Posterior cingulate gyrus (tissue), 11 donors: ENCODE measurements around the gene NR4A3.
A peak's percentile ranks its signal among the peaks of the same experiment; 100 is the strongest.

ENCODE experiments used
- DNase-seq, 10 donors: peaks; one replicate each; pipeline versions ENCODE4 v3.0.0 to v3.0.0-alpha.2; 2020 to 2021; ENCODE audit warnings: mixed read lengths in 3 of 10
- intact Hi-C: fragments of 100-400 bp; cut with DNase I; formaldehyde crosslinking; loops from one replicate; pipeline ENCODE4 v1.15.1; 2023

Gene NR4A3

DNA sequence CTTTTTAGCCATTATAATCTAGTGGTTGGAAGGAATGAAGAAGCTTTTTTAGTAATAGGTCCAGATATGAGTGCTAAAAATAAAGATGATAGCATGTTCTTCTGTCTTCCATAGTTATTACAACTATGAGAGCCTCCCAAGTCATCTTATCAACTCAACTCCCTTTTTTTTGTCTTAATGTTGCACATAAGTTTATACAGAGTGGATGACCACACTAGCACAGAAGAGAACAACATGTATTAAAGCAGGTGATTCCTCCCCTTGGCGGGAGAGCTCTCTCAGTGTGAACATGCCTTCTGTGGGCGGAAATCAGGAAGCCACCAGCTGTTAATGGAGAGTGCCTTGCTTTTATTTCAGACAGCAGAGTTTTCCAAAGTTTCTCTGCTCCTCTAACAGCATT lies 44.7 kb downstream of the NR4A3 start:
- peak in 5 of 10 donors; percentile 12 to 75 (median 18) for DNase-seq
- intact Hi-C loops, result no loop called here

DNA sequence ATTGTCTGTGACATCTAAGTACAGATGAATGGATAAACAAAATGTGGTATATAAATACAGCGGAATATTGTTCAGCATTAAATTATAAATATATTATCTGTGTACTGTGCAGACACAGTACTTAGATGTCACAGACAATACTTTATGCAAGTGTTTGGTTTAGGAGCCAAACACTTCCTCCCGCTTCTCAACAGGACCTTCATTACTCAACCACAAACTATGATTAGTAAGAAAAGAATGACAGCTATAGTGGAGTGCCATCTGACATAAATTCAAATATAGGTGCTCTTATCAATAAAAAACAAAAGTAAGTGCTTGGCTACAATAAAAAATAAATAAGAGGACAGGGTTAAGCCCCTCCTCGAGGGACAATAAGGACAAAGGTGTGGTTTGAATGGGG lies 45.9 kb downstream of the NR4A3 start:
- no peak for DNase-seq
- intact Hi-C loops, result no loop called here

DNA sequence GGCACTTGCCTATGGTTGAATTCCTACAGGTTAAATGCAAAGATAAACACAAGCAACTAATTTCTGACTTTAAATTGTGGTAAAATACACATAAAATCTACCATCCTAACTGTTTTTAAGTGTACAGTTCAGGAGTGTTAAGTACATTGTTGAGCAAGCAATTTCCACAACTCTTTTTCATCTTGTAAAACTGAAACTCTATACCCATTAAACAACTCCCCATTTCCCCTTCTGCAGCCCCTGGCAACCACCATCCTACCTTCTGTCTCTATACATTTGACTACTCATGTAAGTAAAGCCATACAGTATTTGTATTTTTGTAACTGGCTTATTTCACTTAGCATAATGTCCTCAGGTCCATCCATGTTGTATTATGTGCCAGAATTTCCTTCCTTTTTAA lies 46.3 kb downstream of the NR4A3 start:
- DNase-seq, result no peak
- intact Hi-C loops, result no loop called here

DNA sequence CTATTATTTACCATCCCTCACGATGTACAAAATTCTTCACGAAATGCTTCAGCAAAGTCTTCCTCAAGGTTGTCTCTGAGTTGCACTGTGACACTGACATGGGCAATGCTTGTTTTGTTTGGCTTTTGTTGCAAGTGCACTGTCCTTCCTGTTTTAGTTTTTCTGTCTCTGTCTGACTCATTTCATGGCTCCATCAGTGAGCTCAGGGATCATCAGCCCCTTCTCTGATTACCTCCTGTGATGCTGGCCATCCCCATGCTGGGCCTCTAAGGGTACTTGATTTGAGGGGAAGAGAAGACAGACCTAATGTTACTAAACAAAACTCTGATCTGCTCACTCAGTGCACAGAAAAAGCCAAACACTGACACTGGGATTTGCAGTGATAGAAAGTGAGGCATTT lies 47.2 kb downstream of the NR4A3 start:
- DNase-seq, result no peak
- intact Hi-C loops, result no loop called here

DNA sequence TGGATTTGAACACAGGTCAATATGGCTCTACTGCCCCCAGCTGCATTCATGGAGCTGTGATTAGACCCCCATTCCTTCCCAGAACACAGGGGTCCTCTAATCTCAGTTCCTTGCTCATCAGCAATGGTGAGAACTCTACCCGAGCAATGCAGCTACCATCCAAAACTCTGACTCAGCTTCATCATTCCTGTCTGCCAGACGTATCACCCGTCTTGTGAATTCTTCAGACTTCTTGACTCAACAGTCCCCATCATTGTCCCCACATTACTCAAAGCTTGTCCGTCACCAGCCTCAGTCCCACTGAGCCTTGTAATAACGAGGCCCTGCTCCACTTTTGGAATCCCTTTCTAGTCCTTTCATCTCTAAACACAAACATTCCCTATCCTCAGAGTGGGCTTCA lies 48.4 kb downstream of the NR4A3 start:
- no peak for DNase-seq
- intact Hi-C loops, result no loop called here

DNA sequence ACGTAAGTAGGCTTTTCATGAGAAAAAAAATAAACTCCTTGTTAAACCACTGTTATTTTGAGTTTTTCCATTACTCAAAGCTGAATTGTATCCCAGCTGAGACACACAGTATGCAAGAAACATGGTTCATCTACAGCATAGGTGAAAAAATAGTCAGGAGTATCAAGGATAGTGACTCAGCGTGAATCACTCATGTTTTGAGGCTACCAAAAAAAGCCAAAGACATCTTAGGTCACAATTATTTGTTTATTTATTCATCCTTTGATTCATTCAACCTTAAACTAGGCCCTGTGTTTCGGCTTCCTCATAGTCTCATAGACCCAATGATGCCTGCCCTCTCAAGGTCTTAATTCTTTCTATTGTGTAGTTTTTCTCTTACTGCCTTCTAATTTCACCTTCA lies 51.8 kb downstream of the NR4A3 start:
- DNase-seq, result no peak
- intact Hi-C loops, result no loop called here

DNA sequence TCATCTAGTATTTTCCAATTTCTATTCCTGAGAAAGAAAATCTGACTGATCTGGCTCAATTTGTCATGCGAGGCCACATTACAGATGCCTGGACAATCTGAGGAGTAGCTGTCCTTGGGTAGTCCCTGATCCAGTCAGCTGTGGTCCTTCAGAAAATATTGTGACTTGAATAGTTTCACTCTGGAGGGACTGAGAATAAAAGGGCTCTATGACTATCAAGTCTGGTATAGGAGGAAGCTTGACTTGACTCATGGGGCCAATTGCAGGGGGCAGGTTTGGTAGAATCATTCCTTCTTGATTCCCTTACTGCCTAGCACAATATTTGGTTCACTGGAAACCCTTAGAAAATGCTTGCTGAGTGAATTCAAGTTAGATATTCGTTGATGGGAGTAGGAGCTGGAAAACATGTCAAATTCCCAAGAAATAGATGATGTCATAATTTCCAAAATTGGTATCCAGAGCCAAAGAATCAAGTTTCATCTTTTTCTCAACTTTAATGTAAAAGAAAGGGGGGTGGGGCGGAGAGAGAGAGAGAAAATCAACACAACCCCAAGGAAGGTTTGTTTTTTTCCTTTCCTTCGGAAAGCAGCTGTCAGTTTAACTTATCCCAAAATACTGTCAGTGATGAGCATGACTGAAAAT lies 52.4 kb downstream of the NR4A3 start:
- intact Hi-C loops, result no loop called here
- DNase-seq, result no peak

DNA sequence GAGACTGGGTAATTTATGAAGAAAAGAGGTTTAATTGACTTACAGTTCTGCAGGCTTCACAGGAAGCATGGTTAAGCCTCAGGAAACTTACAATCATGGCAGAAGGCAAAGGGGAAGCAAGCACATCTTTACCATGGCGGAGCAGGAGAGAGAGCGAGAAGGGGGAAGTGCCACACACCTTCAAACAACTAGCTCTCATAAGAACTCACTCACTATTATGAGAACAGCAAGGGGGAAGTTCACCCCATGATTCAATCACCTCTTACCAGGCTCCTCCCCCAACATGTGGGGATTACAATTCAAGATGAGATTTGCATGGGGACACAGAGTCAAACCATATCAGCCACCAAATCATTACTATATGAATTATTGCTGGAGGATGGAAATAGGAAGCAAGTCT lies 54.5 kb downstream of the NR4A3 start:
- intact Hi-C loops, result no loop called here
- no peak for DNase-seq

DNA sequence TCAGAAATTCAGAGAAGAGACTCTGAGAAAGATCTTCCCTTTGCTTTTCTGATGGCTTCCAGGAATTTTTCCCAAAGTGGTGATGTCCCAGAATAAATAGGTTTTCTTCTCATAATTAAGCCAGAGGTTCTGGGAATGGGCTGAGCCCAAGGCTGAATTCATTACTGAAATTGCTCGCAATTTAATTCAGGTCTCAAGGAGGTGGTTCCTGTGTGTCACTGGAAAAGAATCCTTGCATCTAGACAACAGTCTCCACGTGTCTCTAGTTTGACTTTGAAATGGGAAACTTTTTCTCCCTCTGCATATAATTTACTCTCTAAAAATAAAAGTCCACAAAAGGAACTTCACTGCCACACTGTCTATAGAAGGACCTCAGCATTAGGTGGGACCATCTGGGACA lies 57.0 kb downstream of the NR4A3 start:
- DNase-seq, result no peak
- intact Hi-C loops, result no loop called here

DNA sequence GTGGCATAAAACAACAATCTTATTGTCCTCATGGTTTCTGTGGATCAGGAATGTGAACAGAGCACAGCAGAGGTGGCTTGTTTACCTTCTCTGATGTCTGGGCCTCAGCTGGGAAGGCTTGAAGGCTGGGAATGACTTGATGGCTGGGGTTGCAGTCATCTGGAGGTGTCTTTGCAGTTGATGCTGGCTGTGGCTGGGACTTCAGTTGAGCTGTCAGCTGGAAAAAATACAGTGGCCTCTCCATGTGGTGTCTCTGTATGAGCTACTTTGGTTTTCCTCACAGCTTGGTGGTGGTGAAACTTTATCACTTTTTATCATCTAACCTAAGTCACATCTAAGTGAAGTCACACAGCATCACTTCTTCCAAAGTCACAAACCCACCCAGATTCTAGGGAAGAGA lies 60.1 kb downstream of the NR4A3 start:
- intact Hi-C loops, result no loop called here
- DNase-seq, result no peak

DNA sequence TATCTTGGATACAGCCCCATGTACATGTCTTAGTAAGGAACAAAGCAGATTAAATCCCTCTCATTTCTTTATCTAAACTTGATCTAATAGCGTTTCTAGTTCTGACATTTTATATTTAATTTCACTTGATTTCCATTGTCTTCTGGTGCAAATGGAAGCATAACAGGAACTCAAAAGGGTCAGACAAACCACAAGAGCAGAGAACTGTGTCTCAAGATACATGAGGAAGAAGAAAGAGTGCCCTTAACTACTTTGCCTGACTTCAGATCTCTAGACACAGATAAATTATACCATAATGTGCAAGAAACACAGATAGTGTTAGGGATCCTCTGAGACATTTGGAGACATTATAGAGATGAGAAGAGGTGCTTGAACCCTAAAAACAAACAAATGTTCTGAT lies 64.1 kb downstream of the NR4A3 start:
- no peak for DNase-seq

DNA sequence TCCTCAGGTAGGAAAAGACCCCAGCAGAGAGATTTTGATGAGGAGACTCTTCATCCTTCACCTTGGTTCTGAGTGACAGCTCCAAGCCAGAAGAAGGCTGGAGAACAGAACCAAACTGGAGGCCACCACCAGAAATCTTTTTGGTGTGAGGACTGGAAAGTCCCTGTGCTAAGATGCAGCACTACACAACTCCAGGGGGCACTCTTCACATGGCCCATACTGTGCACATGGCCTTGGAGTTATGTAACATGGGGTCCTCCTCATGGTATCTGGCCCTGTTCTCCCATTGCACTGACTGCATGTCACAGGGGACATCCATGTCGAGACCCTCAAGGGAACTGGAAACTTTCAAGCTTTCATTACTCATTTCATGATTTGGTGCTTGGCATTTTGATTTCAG lies 67.4 kb downstream of the NR4A3 start:
- DNase-seq, result no peak
- intact Hi-C loops, result no loop called here

More for the DNA sequence above, 64.1 kb downstream of the NR4A3 start:
- intact Hi-C loops, result no loop called here

DNA sequence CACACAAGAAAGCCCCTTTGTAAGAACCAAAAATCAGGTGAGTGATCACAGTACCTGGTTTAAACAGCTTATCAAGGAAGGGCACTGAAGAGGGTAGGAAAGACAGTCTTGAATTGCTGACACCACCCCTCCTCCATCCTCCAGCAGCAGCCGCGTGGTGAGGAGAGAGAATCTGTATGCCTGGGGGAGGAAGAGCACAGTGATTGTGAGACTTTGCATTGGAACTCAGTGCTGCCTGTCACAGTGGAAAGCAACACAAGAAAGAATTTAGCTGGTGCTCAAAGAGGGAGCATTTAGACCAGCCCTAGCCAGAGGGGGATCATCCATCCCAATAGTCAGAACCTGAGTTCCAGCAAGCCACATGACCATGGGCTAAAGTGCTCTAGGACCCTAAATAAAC lies 73.1 kb downstream of the NR4A3 start:
- intact Hi-C loops, result no loop called here
- no peak for DNase-seq

DNA sequence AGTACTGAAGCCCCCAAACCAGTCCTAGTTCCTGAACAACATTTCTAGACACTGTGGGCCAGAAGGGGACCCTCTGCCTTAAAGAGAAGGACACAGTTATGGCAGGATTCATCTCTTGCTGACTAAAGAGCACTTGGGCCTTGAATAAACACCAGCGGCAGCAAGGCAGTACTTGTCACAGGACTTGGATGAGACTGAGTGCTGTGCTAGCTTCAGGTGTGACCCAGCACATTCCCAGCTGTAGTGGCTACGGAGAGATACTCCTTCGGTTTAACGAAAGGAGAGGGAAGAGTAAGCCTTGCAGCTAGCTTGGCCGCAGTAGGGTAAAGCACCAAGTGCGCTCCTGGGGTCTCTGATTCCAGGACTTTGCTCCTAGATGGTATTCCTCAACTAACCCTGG lies 73.8 kb downstream of the NR4A3 start:
- intact Hi-C loops, result no loop called here
- DNase-seq, result no peak

DNA sequence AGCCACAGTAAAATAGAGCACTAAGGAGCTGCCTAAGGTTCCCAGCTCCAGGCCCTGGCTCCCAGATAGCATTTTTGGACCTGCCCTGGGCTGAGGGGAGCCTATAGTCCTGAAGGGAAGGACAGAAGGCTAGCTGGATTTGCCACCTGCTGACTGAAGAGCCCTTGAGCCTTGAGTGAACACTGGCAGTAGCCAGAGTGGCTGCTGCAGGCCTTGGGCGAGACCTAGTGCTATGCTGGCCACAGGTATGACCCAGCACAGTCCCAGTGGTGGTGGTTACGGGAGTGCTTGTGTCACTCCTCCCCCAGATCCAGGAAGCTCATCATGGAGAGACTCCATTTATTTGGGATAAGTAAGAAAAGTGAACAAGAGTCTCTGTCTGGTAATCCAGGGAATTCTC lies 74.4 kb downstream of the NR4A3 start:
- DNase-seq, result no peak
- intact Hi-C loops, result no loop called here

DNA sequence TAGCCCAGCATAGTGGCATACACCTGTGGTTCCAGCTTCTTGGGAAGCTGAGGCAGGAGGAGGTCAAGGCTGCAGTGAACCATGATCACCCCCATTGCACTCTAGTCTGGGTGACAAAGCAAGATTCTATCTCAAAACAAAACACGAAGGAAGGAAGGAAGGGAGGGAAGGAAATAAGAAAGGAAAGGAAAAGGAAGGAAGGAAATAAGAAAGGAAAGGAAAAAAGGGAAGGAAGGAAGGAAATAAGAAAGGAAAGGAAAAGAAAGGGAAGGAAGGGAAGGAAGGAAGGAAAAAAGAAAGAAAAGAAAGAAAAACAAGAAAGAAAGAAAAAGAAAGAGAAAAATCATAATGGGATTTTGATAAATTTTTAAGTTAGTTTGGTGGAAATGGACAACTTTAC lies 81.7 kb downstream of the NR4A3 start:
- intact Hi-C loops, result no loop called here
- no peak for DNase-seq

DNA sequence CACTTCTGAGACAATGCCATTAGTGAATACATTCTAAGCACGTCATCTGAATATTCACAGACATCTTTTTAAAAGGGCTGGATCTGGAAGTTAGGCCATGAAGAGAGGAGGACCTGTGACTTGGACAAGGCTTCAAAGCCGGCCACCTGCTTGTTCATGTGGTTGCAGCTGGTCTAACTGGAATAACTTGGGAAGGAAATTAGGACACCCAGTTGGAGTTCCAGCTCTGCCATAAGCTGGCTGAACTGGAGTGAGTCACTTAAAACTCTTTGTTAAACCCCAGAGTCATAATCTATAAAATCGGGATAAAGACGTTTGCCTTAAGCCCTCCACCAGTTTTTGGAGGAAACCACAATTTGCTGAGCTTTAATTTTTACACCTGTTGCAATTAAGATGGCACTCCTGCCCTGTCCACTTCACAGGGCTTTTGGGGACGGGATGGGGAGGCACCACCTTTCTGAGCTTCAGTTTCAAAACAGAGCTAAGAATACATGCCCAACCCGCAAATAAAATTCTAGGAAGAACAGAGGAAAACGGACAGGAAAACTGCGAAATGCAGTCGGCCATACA lies 84.2 kb downstream of the NR4A3 start:
- intact Hi-C loops, result loop anchor here (5.0 kb wide), 1 partner anchor 84 kb away; the partner anchor contains the start of gene NR4A3
- no peak for DNase-seq

DNA sequence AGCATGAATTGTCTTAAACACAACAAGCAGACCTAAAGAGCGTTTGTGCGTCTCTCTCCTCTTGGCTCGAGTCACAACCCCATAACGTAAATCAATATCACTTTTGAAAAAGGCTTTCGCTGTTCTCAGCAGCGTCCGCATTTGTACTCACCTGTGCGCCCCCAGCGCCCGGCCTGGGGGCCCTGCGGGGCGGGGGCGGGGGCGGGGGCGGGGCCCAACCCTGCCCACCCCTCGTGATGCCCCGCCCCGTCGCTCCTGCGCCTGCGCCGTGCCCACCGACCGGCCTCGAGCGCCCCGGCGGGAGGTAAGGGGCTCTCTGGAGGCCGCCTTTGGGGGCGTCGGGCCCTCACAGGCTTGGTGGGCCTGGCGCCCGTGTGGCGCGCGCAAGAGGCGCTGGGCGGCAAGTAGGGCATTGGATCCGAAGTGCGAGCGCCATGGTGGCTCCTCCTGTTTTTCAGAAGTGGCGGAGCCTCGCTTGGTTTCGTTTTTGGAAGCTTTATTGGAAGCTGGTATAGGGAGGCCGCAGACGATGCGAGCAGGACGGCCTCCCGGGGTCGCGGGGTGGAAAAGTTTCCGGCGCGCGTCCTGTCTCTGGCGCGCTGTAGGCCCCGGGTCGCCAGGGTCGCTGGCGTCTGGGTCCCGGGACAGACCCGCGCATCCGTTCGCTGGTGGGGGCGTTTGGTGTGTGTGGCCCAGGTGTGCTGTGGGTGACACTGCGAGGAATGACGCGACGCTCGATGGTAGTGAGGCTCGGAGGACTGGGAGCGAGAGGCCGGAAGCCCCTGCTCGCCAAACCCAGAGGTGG lies 84.9 kb downstream of the NR4A3 start, which contains the start of gene STX17:
TSS of gene STX17 (plus strand) at position 252 of the 805 bp plus-strand sequence. CDS start 8,586 bp downstream, outside the sequence.
- DNase-seq, result peak; percentile 68 to 96 (median 80)
- intact Hi-C loops, result loop anchor here (5.0 kb wide), 1 partner anchor 84 kb away; the partner anchor contains the start of gene NR4A3

DNA sequence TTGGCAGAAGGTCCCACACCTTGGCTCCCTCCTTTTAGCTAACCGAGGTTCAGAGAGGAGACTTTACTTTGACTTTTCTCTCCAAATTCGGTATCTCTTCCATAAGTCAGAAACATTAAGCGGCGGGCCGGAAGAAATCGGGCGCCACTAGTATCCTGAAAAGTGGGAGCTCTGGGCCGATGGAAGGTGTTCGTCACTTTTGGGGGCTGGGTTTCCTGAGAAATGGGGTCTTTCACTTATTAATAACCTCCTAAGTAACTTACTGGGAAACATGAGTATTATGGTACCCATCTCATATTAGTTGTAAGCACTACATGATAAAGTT lies 85.5 kb downstream of the NR4A3 start:
- DNase-seq, result peak in 1 of 10 donors; percentile 69
- intact Hi-C loops, result loop anchor here (5.0 kb wide), 1 partner anchor 85 kb away; the partner anchor contains the start of gene NR4A3

DNA sequence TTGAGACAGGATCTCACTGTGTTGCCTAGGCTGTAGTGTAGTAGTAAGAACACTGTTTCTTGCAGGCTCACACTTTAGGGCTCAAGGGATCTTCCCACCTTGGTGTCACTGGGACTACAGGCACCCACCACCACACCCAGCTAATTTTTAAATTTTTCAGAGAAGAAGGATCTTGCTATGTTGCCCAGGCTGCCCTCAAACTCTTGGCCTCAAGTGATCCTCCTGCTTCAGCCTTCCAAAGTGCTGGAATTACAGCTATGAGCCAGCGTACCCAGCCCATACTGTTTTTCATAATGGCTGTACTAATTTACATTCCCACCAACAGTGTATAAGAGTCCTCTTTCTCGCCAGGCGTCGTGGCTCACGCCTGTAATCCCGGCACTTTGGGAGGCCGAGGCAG lies 89.9 kb downstream of the NR4A3 start:
- no peak for DNase-seq
- intact Hi-C loops, result no loop called here
